Gastroesophageal sphincter (tissue), 3 donors: Measurements from ENCODE around the gene SLC9A7.

Experiments used
- CTCF ChIP-seq, 4 experiments: fragments of 200-600 bp in 2 of 4; fragments of 450-650 bp in 2 of 4; sonication (generic) in 1 of 4; IDR thresholded peaks; one replicate each; pipeline ENCODE4 v1.5.1; 2017 to 2019; ENCODE audit warnings: antibody characterized with exemption in 4 of 4, mild to moderate bottlenecking in 2 of 4, moderate library complexity in 2 of 4
- POLR2A ChIP-seq, 2 donors: fragments of 450-650 bp; IDR thresholded peaks; one replicate each; pipeline ENCODE4 v1.6.1; 2017; ENCODE audit warnings: antibody characterized with exemption in 2 of 2, mild to moderate bottlenecking in 2 of 2, moderate library complexity in 1 of 2
- POLR2AphosphoS5 ChIP-seq: sonication (generic); formaldehyde crosslinking; IDR thresholded peaks from one replicate; pipeline ENCODE4 v1.6.1; 2017; ENCODE audit warnings: antibody characterized with exemption

GRCh38 chrX:46690818-46691217 is 68.1 kb downstream of the SLC9A7 start:
- TF ChIP-seq CTCF (IDR thresholded peaks at IDR 0.05) (no peak), POLR2AphosphoS5 (no peak), POLR2A (IDR thresholded peaks at IDR 0.05) (no peak)
